GM21825 (cell line): Measurements from ENCODE around the gene OGT.
"Not testable (repeated sequence)": the region's sequence is repeated elsewhere in the genome, so short reads cannot be mapped to it uniquely, and the experiment has no call there.

Experiments
- ATAC-seq: cut with Tn5 transposase; IDR thresholded peaks from one replicate; pipeline ENCODE4 v1.9.1; 2021; ENCODE audit warnings: mild to moderate bottlenecking, moderate library complexity; ENCODE audit not compliant: unreplicated experiment

Gene OGT

GRCh38 chrX:71537743-71538142, 4.8 kb downstream of the OGT start:
- ATAC-seq: no peak

GRCh38 chrX:71540801-71541200, 7.9 kb downstream of the OGT start:
- peak; percentile 20 for ATAC-seq

- ATAC-seq: peak; percentile 64
Measured at GRCh38 chrX:71541210-71542022, 8.5 kb downstream of the OGT start.

GRCh38 chrX:71542411-71542810, 9.5 kb downstream of the OGT start:
- no peak for ATAC-seq

- ATAC-seq: no peak
Measured at GRCh38 chrX:71542825-71543224, 9.9 kb downstream of the OGT start.

GRCh38 chrX:71543316-71543715, 10.4 kb downstream of the OGT start:
- no peak for ATAC-seq

- no peak for ATAC-seq
Measured at GRCh38 chrX:71545364-71545763, 12.5 kb downstream of the OGT start.

- no peak for ATAC-seq
Measured at GRCh38 chrX:71546879-71547278, 14.0 kb downstream of the OGT start.

- ATAC-seq: no peak
Measured at GRCh38 chrX:71547339-71547738, 14.4 kb downstream of the OGT start.

- ATAC-seq: no peak
Measured at GRCh38 chrX:71549986-71550385, 17.1 kb downstream of the OGT start.

- ATAC-seq: no peak
Measured at GRCh38 chrX:71550578-71550977, 17.7 kb downstream of the OGT start.

- no peak for ATAC-seq
Measured at GRCh38 chrX:71556036-71556435, 23.1 kb downstream of the OGT start.

- ATAC-seq: no peak
Measured at GRCh38 chrX:71558920-71559319, 26.0 kb downstream of the OGT start.

- ATAC-seq: not testable (repeated sequence)
Measured at GRCh38 chrX:71559773-71560172, 26.9 kb downstream of the OGT start.

GRCh38 chrX:71563921-71564320, 31.0 kb downstream of the OGT start:
- no peak for ATAC-seq

- ATAC-seq: no peak
Measured at GRCh38 chrX:71565474-71566041, 32.7 kb downstream of the OGT start.

- not testable (repeated sequence) for ATAC-seq
Measured at GRCh38 chrX:71571390-71571789, 38.5 kb downstream of the OGT start.

GRCh38 chrX:71573590-71573989, 40.7 kb downstream of the OGT start:
- no peak for ATAC-seq

GRCh38 chrX:71577682-71578081, 44.8 kb downstream of the OGT start:
- ATAC-seq: no peak

GRCh38 chrX:71578253-71579135, 45.6 kb downstream of the OGT start, which contains the start of gene GCNA:
GCNA (plus strand) TSS chrX:71578437; CDS start chrX:71580822, 2,385 bp downstream.
- no peak for ATAC-seq
